BLaER1 treated with 17β-estradiol and CSF1 and Interleukin-3, amounts not matched to agents 10 nM and 100 nM (cell line): ENCODE results near the gene DLG1.
"Not testable (repeated sequence)": the region's sequence is repeated elsewhere in the genome, so short reads cannot be mapped to it uniquely, and the experiment has no call there.

Source experiments
- H3K27ac ChIP-seq, 11 experiments: shearing (Covaris generic); formaldehyde crosslinking; 2 replicates each; pipeline ENCODE4 v1.8.1; 2022
- H3K27me3 ChIP-seq, 11 experiments: shearing (Covaris generic); formaldehyde crosslinking; 2 replicates each; pipeline ENCODE4 v1.8.1; 2022
- H3K36me3 ChIP-seq, 11 experiments: shearing (Covaris generic); formaldehyde crosslinking; 2 replicates each; pipeline ENCODE4 v1.8.1; 2022
- H3K4me1 ChIP-seq, 10 experiments: shearing (Covaris generic); formaldehyde crosslinking; 2 replicates each; pipeline ENCODE4 v1.8.1; 2022
- H3K4me2 ChIP-seq, 11 experiments: shearing (Covaris generic); formaldehyde crosslinking; 2 replicates each; pipeline ENCODE4 v1.8.1; 2022
- H3K4me3 ChIP-seq, 10 experiments: shearing (Covaris generic); formaldehyde crosslinking; 2 replicates each; pipeline ENCODE4 v1.8.1; 2022
- H3K9ac ChIP-seq, 11 experiments: shearing (Covaris generic); formaldehyde crosslinking; 2 replicates each; pipeline ENCODE4 v1.8.1; 2022
- H3K9me3 ChIP-seq, 11 experiments: shearing (Covaris generic); formaldehyde crosslinking; replicated peaks in 1 of 11; 2 replicates each; pipeline ENCODE4 v1.8.1; 2022
- H4K20me1 ChIP-seq, 11 experiments: shearing (Covaris generic); formaldehyde crosslinking; 2 replicates each; pipeline ENCODE4 v1.8.1; 2022
- Cebpa-rat ChIP-seq, 11 experiments: shearing (Covaris generic); IDR thresholded peaks; 2 replicates each; pipeline ENCODE4 v1.8.1; 2022

DLG1 gene

GRCh38 chr3:197083486-197083885 is 214.9 kb downstream of the DLG1 start:
- H3K4me2 ChIP-seq, result peak overlapping the region in 3 of 11 experiments; percentile 8 to 36 (median 31); a peak in 5 of 22 replicates
- no peak overlapping the region for H3K9ac ChIP-seq
- H3K9me3 ChIP-seq, result no peaks in the 10 kb centered on the region
- no peak overlapping the region for H3K27ac ChIP-seq
- no peaks in the 10 kb centered on the region for H4K20me1 ChIP-seq
- peaks cover 0 to 30% (median 2%) of the 10 kb centered on the region in 10 experiments; a peak in 7 of 20 replicates for H3K4me1 ChIP-seq
- H3K36me3 ChIP-seq, result peaks cover 16 to 73% (median 35%) of the 10 kb centered on the region in 11 experiments; a peak in 20 of 22 replicates
- no peak for TF ChIP-seq Cebpa-rat (IDR thresholded peaks at IDR 0.05)
- H3K27me3 ChIP-seq, result no peaks in the 10 kb centered on the region
- no peak overlapping the region for H3K4me3 ChIP-seq

- H3K27me3 ChIP-seq, result no peaks in the 10 kb centered on the region
- no peak overlapping the region for H3K4me3 ChIP-seq
- peaks cover 0 to 24% (median 0%) of the 10 kb centered on the region in 10 experiments; a peak in 6 of 20 replicates for H3K4me1 ChIP-seq
- H4K20me1 ChIP-seq, result no peaks in the 10 kb centered on the region
- peaks cover 16 to 70% (median 41%) of the 10 kb centered on the region in 11 experiments; a peak in 21 of 22 replicates for H3K36me3 ChIP-seq
- H3K27ac ChIP-seq, result no peak overlapping the region
- peak overlapping the region in 1 of 11 experiments; percentile 29; a peak in 1 of 22 replicates for H3K4me2 ChIP-seq
- H3K9me3 ChIP-seq, result no peaks in the 10 kb centered on the region
- TF ChIP-seq Cebpa-rat (IDR thresholded peaks at IDR 0.05), result no peak
- H3K9ac ChIP-seq, result no peak overlapping the region
Measured at GRCh38 chr3:197082871-197083270, 215.5 kb downstream of the DLG1 start.

GRCh38 chr3:197080344-197080743 is 218.1 kb downstream of the DLG1 start:
- TF ChIP-seq Cebpa-rat (IDR thresholded peaks at IDR 0.05), result no peak
- H3K4me1 ChIP-seq, result peaks cover 0 to 20% (median 0%) of the 10 kb centered on the region in 10 experiments; a peak in 6 of 20 replicates
- no peak overlapping the region for H3K4me2 ChIP-seq
- H3K9me3 ChIP-seq, result no peaks in the 10 kb centered on the region
- no peak overlapping the region for H3K9ac ChIP-seq
- no peaks in the 10 kb centered on the region for H3K27me3 ChIP-seq
- peaks cover 23 to 66% (median 43%) of the 10 kb centered on the region in 11 experiments; a peak in 20 of 22 replicates for H3K36me3 ChIP-seq
- no peaks in the 10 kb centered on the region for H4K20me1 ChIP-seq
- no peak overlapping the region for H3K27ac ChIP-seq
- H3K4me3 ChIP-seq, result no peak overlapping the region

- no peaks in the 10 kb centered on the region for H3K27me3 ChIP-seq
- H4K20me1 ChIP-seq, result no peaks in the 10 kb centered on the region
- no peaks in the 10 kb centered on the region for H3K9me3 ChIP-seq
- no peak overlapping the region for H3K9ac ChIP-seq
- H3K4me2 ChIP-seq, result no peak overlapping the region
- no peaks in the 10 kb centered on the region for H3K4me1 ChIP-seq
- H3K36me3 ChIP-seq, result peaks cover 9 to 65% (median 34%) of the 10 kb centered on the region in 11 experiments; a peak in 21 of 22 replicates
- H3K27ac ChIP-seq, result no peak overlapping the region
- H3K4me3 ChIP-seq, result no peak overlapping the region
- TF ChIP-seq Cebpa-rat (IDR thresholded peaks at IDR 0.05), result no peak
Measured at GRCh38 chr3:197076415-197076814, 222.0 kb downstream of the DLG1 start.

GRCh38 chr3:197068077-197068476 is 230.3 kb downstream of the DLG1 start:
- Histone ChIP-seq H3K4me2 (no peak overlapping the region), H3K9me3 (no peaks in the 10 kb centered on the region), H3K27ac (no peak overlapping the region), H3K36me3 (peaks cover 25 to 47% (median 35%) of the 10 kb centered on the region in 11 experiments), H3K4me1 (peaks cover 0 to 8% (median 0%) of the 10 kb centered on the region in 10 experiments; a peak in 1 of 20 replicates), H3K4me3 (no peak overlapping the region), H4K20me1 (no peaks in the 10 kb centered on the region), H3K27me3 (no peaks in the 10 kb centered on the region), H3K9ac (no peak overlapping the region)
- no peak for TF ChIP-seq Cebpa-rat (IDR thresholded peaks at IDR 0.05)

DNA sequence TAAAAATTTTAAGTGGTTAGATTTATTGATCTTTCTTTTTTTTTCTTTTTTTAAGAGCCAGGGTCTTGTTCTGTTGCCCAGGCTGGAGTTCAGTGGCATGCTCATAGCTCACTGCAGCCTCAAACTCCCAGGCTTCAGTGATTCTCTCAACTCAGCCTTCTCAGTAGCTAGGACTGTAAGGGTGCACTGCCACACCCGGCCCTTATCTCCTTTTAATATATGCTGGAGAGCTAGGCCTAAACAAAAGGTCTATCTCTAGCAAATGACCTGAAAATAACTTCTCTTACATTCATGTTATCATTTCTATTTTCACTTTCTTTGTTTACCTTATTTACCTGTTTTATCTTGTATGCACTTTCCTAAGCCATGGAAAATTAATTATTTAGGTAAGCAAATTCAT is 233.6 kb downstream of the DLG1 start:
- Histone ChIP-seq H3K9ac (no peak overlapping the region), H3K27ac (no peak overlapping the region), H3K4me2 (no peak overlapping the region), H3K4me1 (peaks cover 0 to 8% (median 0%) of the 10 kb centered on the region in 10 experiments; a peak in 1 of 20 replicates), H4K20me1 (no peaks in the 10 kb centered on the region), H3K9me3 (no peaks in the 10 kb centered on the region), H3K4me3 (no peak overlapping the region), H3K27me3 (no peaks in the 10 kb centered on the region), H3K36me3 (peaks cover 50 to 67% (median 59%) of the 10 kb centered on the region in 11 experiments)
- no peak for TF ChIP-seq Cebpa-rat (IDR thresholded peaks at IDR 0.05)

- Histone ChIP-seq H3K4me2 (no peak overlapping the region), H3K4me3 (no peak overlapping the region), H3K36me3 (peaks cover 72 to 90% (median 82%) of the 10 kb centered on the region in 11 experiments), H3K27me3 (no peaks in the 10 kb centered on the region), H3K4me1 (peaks cover 0 to 8% (median 0%) of the 10 kb centered on the region in 10 experiments; a peak in 1 of 20 replicates), H4K20me1 (no peaks in the 10 kb centered on the region), H3K27ac (no peak overlapping the region), H3K9me3 (no peaks in the 10 kb centered on the region), H3K9ac (no peak overlapping the region)
- TF ChIP-seq Cebpa-rat (IDR thresholded peaks at IDR 0.05), result no peak
Measured at GRCh38 chr3:197062446-197062845, 236.0 kb downstream of the DLG1 start.

- H4K20me1 ChIP-seq, H3K4me1 ChIP-seq, H3K27ac ChIP-seq, H3K9ac ChIP-seq, H3K27me3 ChIP-seq, H3K9me3 ChIP-seq, H3K4me2 ChIP-seq, H3K4me3 ChIP-seq: not testable (repeated sequence)
- H3K36me3 ChIP-seq, result peaks cover 72 to 100% (median 89%) of the 10 kb centered on the region in 11 experiments
Measured at GRCh38 chr3:197051637-197052036, 246.8 kb downstream of the DLG1 start.

- H4K20me1 ChIP-seq, result no peaks in the 10 kb centered on the region
- H3K9me3 ChIP-seq, result no peaks in the 10 kb centered on the region
- peaks cover 72 to 100% (median 91%) of the 10 kb centered on the region in 11 experiments for H3K36me3 ChIP-seq
- no peak overlapping the region for H3K4me2 ChIP-seq
- no peaks in the 10 kb centered on the region for H3K27me3 ChIP-seq
- no peak overlapping the region for H3K4me3 ChIP-seq
- H3K27ac ChIP-seq, result no peak overlapping the region
- H3K9ac ChIP-seq, result no peak overlapping the region
- no peaks in the 10 kb centered on the region for H3K4me1 ChIP-seq
- TF ChIP-seq Cebpa-rat (IDR thresholded peaks at IDR 0.05), result no peak
Measured at GRCh38 chr3:197050511-197050910, 247.9 kb downstream of the DLG1 start.

- H3K36me3 ChIP-seq, result peaks cover 28 to 54% (median 45%) of the 10 kb centered on the region in 11 experiments
- H3K9me3 ChIP-seq, result no peaks in the 10 kb centered on the region
- H3K27me3 ChIP-seq, result no peaks in the 10 kb centered on the region
- H3K27ac ChIP-seq, result no peak overlapping the region
- H3K9ac ChIP-seq, result no peak overlapping the region
- H3K4me2 ChIP-seq, result no peak overlapping the region
- peaks cover 0 to 7% (median 2%) of the 10 kb centered on the region in 10 experiments; a peak in 5 of 20 replicates for H3K4me1 ChIP-seq
- TF ChIP-seq Cebpa-rat (IDR thresholded peaks at IDR 0.05), result no peak
- H3K4me3 ChIP-seq, result no peak overlapping the region
- no peaks in the 10 kb centered on the region for H4K20me1 ChIP-seq
Measured at GRCh38 chr3:197042539-197042938, 255.9 kb downstream of the DLG1 start.
